SH-SY5Y (cell line): ENCODE measurements around the gene NEURL4.

Source experiments
- GATA2 ChIP-seq: IDR thresholded peaks from 2 replicates; pipeline ENCODE4 v1.6.1; 2011; ENCODE audit warnings: mild to moderate bottlenecking, low read depth, low read length
- GATA3 ChIP-seq: IDR thresholded peaks from 2 replicates; pipeline ENCODE4 v1.6.1; 2011; ENCODE audit warnings: low read depth, mild to moderate bottlenecking, low read length, moderate library complexity

DNA sequence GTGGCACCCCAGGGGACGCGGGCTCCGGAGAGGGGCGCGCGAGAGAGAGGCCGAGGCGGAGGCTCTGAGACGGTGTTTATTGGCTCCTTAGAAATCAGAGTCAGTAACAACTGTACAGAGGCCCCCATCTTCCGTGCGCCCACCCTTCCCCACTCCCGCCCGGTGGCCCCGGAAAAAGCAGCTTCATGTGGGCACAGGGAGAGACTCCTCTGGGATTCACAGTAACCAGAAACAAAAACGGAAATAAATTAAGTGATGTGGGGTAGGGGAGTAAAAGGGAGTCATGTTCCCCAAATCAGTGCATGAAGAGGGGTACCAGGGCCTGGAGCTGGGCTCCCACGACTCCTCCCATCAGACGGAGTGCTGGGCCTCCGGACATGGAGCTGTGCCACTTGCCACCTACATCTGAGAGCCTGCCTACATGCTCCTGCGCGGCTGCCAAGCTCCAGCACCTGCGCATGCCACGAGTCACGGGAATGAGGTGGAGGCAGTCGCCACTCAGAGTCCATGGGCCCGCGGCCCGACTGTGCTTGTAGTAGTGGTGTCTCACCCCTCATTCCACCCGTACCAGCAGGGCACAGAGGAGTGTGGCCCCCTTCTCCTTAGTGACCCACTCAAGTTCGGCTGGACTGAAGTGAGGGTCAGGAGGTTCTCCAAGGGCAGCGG lies 13.4 kb downstream of the NEURL4 start:
- no peak for TF ChIP-seq GATA2
- TF ChIP-seq GATA3 = no peak
